GM12892 (cell line): Measurements from ENCODE around the gene CD160.
A peak's percentile ranks its signal among the peaks of the same experiment; 100 is the strongest.

Experiments used
- DNase-seq: peaks from one replicate; pipeline ENCODE4 v3.0.0; 2011; ENCODE audit not compliant: insufficient read length
- FAIRE-seq: peaks from 2 replicates; lab custom pipeline; 2011; peaks lifted over from hg19 to GRCh38; lab: Jason Lieb, UNC
- POLR2A ChIP-seq: IDR thresholded peaks from 2 replicates; pipeline ENCODE4 v1.6.1; 2011; ENCODE audit warnings: low read depth, low read length, control low read depth
- POLR2AphosphoS5 ChIP-seq: IDR thresholded peaks from 2 replicates; pipeline ENCODE4 v1.6.1; 2011; ENCODE audit warnings: low read depth, low read length, control low read depth
- TAF1 ChIP-seq: IDR thresholded peaks from 2 replicates; pipeline ENCODE4 v1.6.1; 2011; ENCODE audit warnings: low read depth, mild to moderate bottlenecking, control low read depth, low read length, borderline replicate concordance

Gene CD160

GRCh38 chr1:145771056-145771455 lies 51.8 kb downstream of the CD160 start:
- FAIRE-seq: no peak
- DNase-seq: no peak
- TF ChIP-seq POLR2AphosphoS5 (no peak), TAF1 (no peak), POLR2A (no peak)

DNA sequence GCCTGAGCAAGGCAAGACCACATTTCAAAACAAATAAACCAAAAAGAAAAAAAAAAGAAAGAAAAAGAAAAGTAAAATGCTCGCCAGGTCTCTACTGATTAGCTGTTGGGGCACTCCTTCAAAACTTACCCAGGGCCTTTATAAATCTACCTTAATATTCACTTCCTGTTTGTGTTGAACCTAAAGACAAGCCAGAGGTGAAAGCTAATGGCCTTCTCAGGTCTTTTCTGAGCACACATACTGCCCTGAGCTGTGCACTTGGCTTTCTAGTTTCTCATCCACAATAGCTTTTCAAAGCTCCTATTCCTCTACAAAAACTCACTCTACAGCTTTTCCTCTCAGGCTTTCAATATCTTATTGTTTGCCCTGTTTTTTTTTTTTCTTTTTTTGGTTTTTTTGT lies 54.1 kb downstream of the CD160 start:
- FAIRE-seq (no peak), DNase-seq (no peak)
- no peak for TF ChIP-seq TAF1

- TF ChIP-seq POLR2A (no peak), TAF1 (no peak), POLR2AphosphoS5 (no peak)
- DNase-seq (no peak), FAIRE-seq (no peak)
Observed at GRCh38 chr1:145777357-145778145, 58.3 kb downstream of the CD160 start.

GRCh38 chr1:145778146-145778540 lies 58.8 kb downstream of the CD160 start:
- no peak for TF ChIP-seq POLR2AphosphoS5
- TF ChIP-seq POLR2A: no peak
- TF ChIP-seq TAF1: no peak
- DNase-seq (no peak), FAIRE-seq (no peak)

- TF ChIP-seq TAF1: no peak
- TF ChIP-seq POLR2A: no peak
- TF ChIP-seq POLR2AphosphoS5: no peak
- DNase-seq (no peak), FAIRE-seq (no peak)
Observed at GRCh38 chr1:145782272-145783099, 63.2 kb downstream of the CD160 start.

DNA sequence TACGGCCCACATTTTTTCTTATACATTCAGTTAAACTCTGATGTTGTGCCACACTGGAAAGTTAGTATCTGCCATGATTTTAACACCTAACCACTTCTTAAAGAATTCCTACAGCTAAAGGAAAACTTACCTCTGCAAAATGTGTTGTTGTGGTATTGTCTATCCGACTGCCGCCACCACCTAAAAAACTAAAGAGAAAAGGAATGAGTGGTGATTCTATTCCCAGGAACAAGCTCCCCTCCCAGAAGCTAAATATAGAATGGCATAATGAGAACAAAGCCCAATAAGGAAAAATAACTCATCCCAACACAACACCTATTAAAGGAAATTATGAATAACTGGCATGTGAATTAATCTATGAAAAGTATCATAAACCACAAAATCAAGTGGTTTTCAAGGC lies 65.1 kb downstream of the CD160 start:
- no peak for TF ChIP-seq POLR2A
- TF ChIP-seq TAF1: no peak
- TF ChIP-seq POLR2AphosphoS5: no peak
- FAIRE-seq: no peak
- no peak for DNase-seq

DNA sequence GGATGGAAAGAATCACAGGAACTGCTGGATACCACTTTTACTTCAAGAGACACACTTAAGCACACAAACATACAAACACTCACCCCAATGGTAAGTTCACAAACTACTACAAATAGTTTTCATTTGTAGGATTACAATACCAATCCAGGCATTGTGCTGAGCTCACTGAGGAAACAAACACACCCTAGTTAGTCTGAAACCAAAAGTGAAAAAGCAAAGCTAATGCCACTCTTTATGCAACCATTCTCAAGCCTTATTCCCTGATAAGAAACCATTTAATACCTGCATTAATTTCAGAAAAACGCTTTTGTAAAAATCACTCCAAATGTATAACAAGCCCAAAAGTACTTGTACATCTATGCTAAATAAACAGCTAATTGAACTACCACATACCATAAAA lies 66.2 kb downstream of the CD160 start:
- peak; percentile 24 for FAIRE-seq
- DNase-seq: no peak
- TF ChIP-seq POLR2AphosphoS5: no peak
- TF ChIP-seq TAF1: no peak
- TF ChIP-seq POLR2A: no peak

- FAIRE-seq: no peak
- DNase-seq: no peak
- TF ChIP-seq TAF1: no peak
Observed at GRCh38 chr1:145786271-145786670, 67.0 kb downstream of the CD160 start.

- FAIRE-seq (no peak), DNase-seq (no peak)
- no peak for TF ChIP-seq POLR2A
- TF ChIP-seq POLR2AphosphoS5: no peak
- no peak for TF ChIP-seq TAF1
Observed at GRCh38 chr1:145788580-145788979, 69.3 kb downstream of the CD160 start.
